SU-DHL-6 (cell line): ENCODE measurements around the gene CACNA2D1.

ENCODE experiments used
- H2AFZ ChIP-seq: fragments of 200-600 bp; sonication (generic); 2 replicates; pipeline ENCODE4 v1.6.1; 2014; ENCODE audit warnings: low read depth, mild to moderate bottlenecking, moderate library complexity, mixed read lengths, antibody characterized with exemption, low read length; ENCODE audit not compliant: severe bottlenecking
- H3F3A ChIP-seq: fragments of 200-600 bp; shearing (Covaris generic); 2 replicates; pipeline ENCODE4 v1.6.0; 2016; ENCODE audit warnings: antibody characterized with exemption, mild to moderate bottlenecking; ENCODE audit not compliant: insufficient read depth
- H3K27ac ChIP-seq: fragments of 200-600 bp; sonication (generic); 2 replicates; pipeline ENCODE4 v1.5.1; 2016; ENCODE audit warnings: low read depth, mild to moderate bottlenecking, low read length, moderate library complexity, mixed read lengths
- H3K27me3 ChIP-seq: fragments of 200-600 bp; sonication (generic), shearing (Covaris generic); 2 replicates; pipeline ENCODE4 v1.6.0; 2014; ENCODE audit warnings: mild to moderate bottlenecking, low read length
- H3K36me3 ChIP-seq: fragments of 200-600 bp; sonication (generic); 2 replicates; pipeline ENCODE4 v1.6.1; 2014; ENCODE audit warnings: mild to moderate bottlenecking, low read length, mixed read lengths
- H3K4me2 ChIP-seq: fragments of 300-600, 200-600 bp; shearing (Covaris generic), sonication (generic); 2 replicates; pipeline ENCODE4 v1.6.0; 2014; ENCODE audit warnings: low read length, low read depth, mild to moderate bottlenecking; ENCODE audit not compliant: poor library complexity, severe bottlenecking
- H3K4me3 ChIP-seq: fragments of 200-600 bp; sonication (generic); 2 replicates; pipeline ENCODE4 v1.5.1; 2014; ENCODE audit warnings: antibody characterized with exemption, low read length, mild to moderate bottlenecking, mixed read lengths; ENCODE audit not compliant: insufficient read depth, poor library complexity, severe bottlenecking
- H3K79me2 ChIP-seq: fragments of 200-600 bp; sonication (generic); 2 replicates; pipeline ENCODE4 v1.6.1; 2014; ENCODE audit warnings: mild to moderate bottlenecking, low read length, moderate library complexity; ENCODE audit not compliant: insufficient read depth
- H3K9ac ChIP-seq: fragments of 200-600 bp; sonication (generic); 2 replicates; pipeline ENCODE4 v1.7.0; 2014; ENCODE audit warnings: mild to moderate bottlenecking, low read length
- H3K9me2 ChIP-seq: fragments of 200-600 bp; sonication (generic); replicated peaks from 2 replicates; pipeline ENCODE4 v1.6.1; 2014; ENCODE audit warnings: low read length; ENCODE audit not compliant: insufficient read depth
- H3K9me3 ChIP-seq: fragments of 200-600 bp; sonication (generic); 2 replicates; pipeline ENCODE4 v1.6.1; 2014; ENCODE audit warnings: low read length, mixed read lengths; ENCODE audit not compliant: insufficient read depth
- H4K20me1 ChIP-seq: fragments of 200-600 bp; sonication (generic); 2 replicates; pipeline ENCODE4 v1.6.1; 2014; ENCODE audit warnings: low read depth, mild to moderate bottlenecking, antibody characterized with exemption, low read length, moderate library complexity, mixed read lengths
- EZH2phosphoT487 ChIP-seq: fragments of 200-600 bp; sonication (generic), shearing (Covaris generic); conservative IDR thresholded peaks from 2 replicates; pipeline ENCODE4 v1.6.1; 2018; ENCODE audit warnings: mild to moderate bottlenecking, antibody characterized with exemption, low read length, moderate library complexity, mixed read lengths
- TF ChIP-seq, protein P1 (sequence below): fragments of 200-600 bp; sonication (generic); IDR thresholded peaks from one replicate; pipeline ENCODE4 v1.5.1; 2017; ENCODE audit warnings: antibody characterized with exemption, mild to moderate bottlenecking, low read length, moderate library complexity; ENCODE audit not compliant: insufficient read depth, poor library complexity, severe bottlenecking

Gene CACNA2D1

DNA sequence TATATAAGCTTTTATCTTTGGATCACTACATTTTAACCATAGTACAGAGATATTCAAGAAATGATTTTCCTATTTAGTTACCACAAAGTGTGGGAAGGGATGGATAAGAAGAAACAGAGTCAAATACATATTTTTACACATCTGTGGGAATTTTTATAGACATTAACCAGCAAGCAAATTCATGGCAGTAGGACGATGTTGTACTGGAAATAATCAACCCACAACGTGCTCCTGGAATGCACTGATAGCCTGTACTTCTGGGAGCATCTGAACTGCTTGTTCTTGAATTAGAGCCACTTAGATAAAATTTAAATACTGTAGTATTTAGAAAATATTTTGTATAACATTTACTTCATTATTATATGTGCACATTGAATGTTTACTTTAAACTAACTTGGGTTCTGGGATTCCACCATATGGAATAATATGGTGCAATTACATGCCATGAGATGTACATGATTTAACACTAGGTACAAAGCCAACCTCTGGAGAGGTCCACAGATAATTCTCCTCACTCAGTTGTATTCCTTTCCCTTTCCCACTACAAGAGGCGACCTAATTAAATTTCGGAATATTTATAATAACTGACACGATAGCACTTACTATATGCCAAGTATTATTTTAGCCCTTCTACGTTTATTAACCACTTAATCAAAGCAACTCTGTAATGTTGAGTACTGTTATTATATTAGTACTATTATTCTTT is 508.8 kb downstream of the CACNA2D1 start:
- Histone ChIP-seq H4K20me1 (no peaks in the 10 kb centered on the region), H3F3A (no peaks in the 10 kb centered on the region), H3K9me2 (no peaks in the 10 kb centered on the region), H3K79me2 (no peaks in the 10 kb centered on the region), H3K27me3 (no peaks in the 10 kb centered on the region), H3K4me3 (no peak overlapping the region), H3K9me3 (no peaks in the 10 kb centered on the region), H3K36me3 (no peaks in the 10 kb centered on the region), H2AFZ (no peak overlapping the region), H3K9ac (no peak overlapping the region), H3K27ac (no peak overlapping the region), H3K4me2 (no peak overlapping the region)
- TF ChIP-seq, protein P1, sequence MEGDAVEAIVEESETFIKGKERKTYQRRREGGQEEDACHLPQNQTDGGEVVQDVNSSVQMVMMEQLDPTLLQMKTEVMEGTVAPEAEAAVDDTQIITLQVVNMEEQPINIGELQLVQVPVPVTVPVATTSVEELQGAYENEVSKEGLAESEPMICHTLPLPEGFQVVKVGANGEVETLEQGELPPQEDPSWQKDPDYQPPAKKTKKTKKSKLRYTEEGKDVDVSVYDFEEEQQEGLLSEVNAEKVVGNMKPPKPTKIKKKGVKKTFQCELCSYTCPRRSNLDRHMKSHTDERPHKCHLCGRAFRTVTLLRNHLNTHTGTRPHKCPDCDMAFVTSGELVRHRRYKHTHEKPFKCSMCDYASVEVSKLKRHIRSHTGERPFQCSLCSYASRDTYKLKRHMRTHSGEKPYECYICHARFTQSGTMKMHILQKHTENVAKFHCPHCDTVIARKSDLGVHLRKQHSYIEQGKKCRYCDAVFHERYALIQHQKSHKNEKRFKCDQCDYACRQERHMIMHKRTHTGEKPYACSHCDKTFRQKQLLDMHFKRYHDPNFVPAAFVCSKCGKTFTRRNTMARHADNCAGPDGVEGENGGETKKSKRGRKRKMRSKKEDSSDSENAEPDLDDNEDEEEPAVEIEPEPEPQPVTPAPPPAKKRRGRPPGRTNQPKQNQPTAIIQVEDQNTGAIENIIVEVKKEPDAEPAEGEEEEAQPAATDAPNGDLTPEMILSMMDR, result no peak

GRCh38 chr7:81932936-81933335 is 510.6 kb downstream of the CACNA2D1 start:
- no peak overlapping the region for H3K4me2 ChIP-seq
- no peaks in the 10 kb centered on the region for H3K9me2 ChIP-seq
- no peaks in the 10 kb centered on the region for H3F3A ChIP-seq
- H3K4me3 ChIP-seq, result no peak overlapping the region
- TF ChIP-seq EZH2phosphoT487, result no peak
- TF ChIP-seq, protein P1, result no peak
- H3K9ac ChIP-seq, result no peak overlapping the region
- H3K79me2 ChIP-seq, result no peaks in the 10 kb centered on the region
- H3K36me3 ChIP-seq, result no peaks in the 10 kb centered on the region
- no peaks in the 10 kb centered on the region for H4K20me1 ChIP-seq
- H3K27me3 ChIP-seq, result no peaks in the 10 kb centered on the region
- H2AFZ ChIP-seq, result no peak overlapping the region
- H3K27ac ChIP-seq, result no peak overlapping the region
- no peaks in the 10 kb centered on the region for H3K9me3 ChIP-seq

- Histone ChIP-seq H3K9me3 (no peaks in the 10 kb centered on the region), H3K4me2 (no peak overlapping the region), H3K27me3 (no peaks in the 10 kb centered on the region), H3K36me3 (no peaks in the 10 kb centered on the region), H3K27ac (no peak overlapping the region), H4K20me1 (no peaks in the 10 kb centered on the region), H3K79me2 (no peaks in the 10 kb centered on the region), H2AFZ (no peak overlapping the region), H3K9ac (no peak overlapping the region), H3F3A (no peaks in the 10 kb centered on the region), H3K4me3 (no peak overlapping the region), H3K9me2 (no peaks in the 10 kb centered on the region)
- TF ChIP-seq, protein P1, result no peak
- TF ChIP-seq EZH2phosphoT487, result no peak
These were observed 514.2 kb downstream of the CACNA2D1 start for GRCh38 chr7:81929386-81929785.
